K562 (cell line): Measurements from ENCODE around the gene TLCD1. TPM values are rescaled to one million over a fixed set of nuclear protein-coding genes. Genes with fewer than 3 reads are reported as not detected.

ENCODE experiments used
- ATAC-seq: fragments of 200-7000 bp; cut with Tn5 transposase; 3 replicates; pipeline ENCODE4 v1.9.1; 2020; ENCODE audit warnings: moderate library complexity
- BruUV-seq: library from RNA; stranded (reverse); fragments of 400-500 nt; replicated peaks from 2 replicates; lab custom pipeline; 2021; lab: Mats Ljungman, UMichigan
- CTCF ChIA-PET: fragments of 300-600 bp; formaldehyde crosslinking; extraction: SDS; loops from one replicate; lab custom pipeline; 2021; ENCODE audit warnings: low intra/inter-chr PET ratio; lab: Yijun Ruan, JAX
- POLR2A ChIA-PET: fragments of 300-600, 350-650 bp; sonication (Branson Sonifier 250); formaldehyde crosslinking; extraction: SDS; loops from one replicate; lab custom pipeline; 2021; ENCODE audit warnings: antibody characterized with exemption, inconsistent platforms; lab: Yijun Ruan, JAX
- DNase-seq, 4 experiments: peaks; one replicate each; pipeline versions ENCODE4 v3.0.0 to v3.0.0-alpha.2; 2011 to 2018; ENCODE audit warnings: low spot score in 3 of 4, mixed read lengths in 3 of 4; ENCODE audit errors: extremely low read depth in 1 of 4
- FAIRE-seq: peaks from 2 replicates; lab custom pipeline; 2011; peaks lifted over from hg19 to GRCh38; lab: Jason Lieb, UNC
- H2AFZ ChIP-seq: 2 replicates; pipeline ENCODE4 v1.6.0; 2011; ENCODE audit warnings: low read depth, low read length, control low read depth, inconsistent platforms
- H3K27ac ChIP-seq: fragments of 200-600 bp; 3 replicates; pipeline ENCODE4 v1.8.0; 2011; ENCODE audit warnings: low read depth, mild to moderate bottlenecking, control low read depth, inconsistent platforms, low read length, moderate library complexity, mixed read lengths; ENCODE audit errors: extremely low read depth
- H3K27me3 ChIP-seq, 2 experiments: fragments of 300-600 bp in 1 of 2; 2 replicates in 1 of 2; 3 replicates in 1 of 2; pipeline versions ENCODE4 v1.6.0 to v1.8.0; 2011; ENCODE audit warnings: inconsistent platforms in 2 of 2, low read length in 2 of 2, mild to moderate bottlenecking in 1 of 2, mixed read lengths in 1 of 2, moderate library complexity in 1 of 2; ENCODE audit not compliant: control insufficient read depth in 2 of 2, insufficient read depth in 2 of 2
- H3K36me3 ChIP-seq: fragments of 300-600 bp; 3 replicates; pipeline ENCODE4 v1.8.0; 2011; ENCODE audit warnings: mild to moderate bottlenecking, low read length, inconsistent platforms; ENCODE audit not compliant: control insufficient read depth, insufficient read depth
- H3K4me1 ChIP-seq, 2 experiments: fragments of 200-600 bp in 1 of 2; replicated peaks in 1 of 2; 2 replicates in 1 of 2; 3 replicates in 1 of 2; pipeline versions ENCODE4 v1.5.1 to v1.8.0; 2011; ENCODE audit warnings: inconsistent platforms in 2 of 2, low read length in 2 of 2, mild to moderate bottlenecking in 1 of 2, mixed read lengths in 1 of 2, moderate library complexity in 1 of 2; ENCODE audit not compliant: control insufficient read depth in 2 of 2, insufficient read depth in 2 of 2
- H3K4me2 ChIP-seq: 2 replicates; pipeline ENCODE4 v1.6.1; 2011; ENCODE audit warnings: low read length, control low read depth, inconsistent platforms, mixed read lengths; ENCODE audit not compliant: insufficient read depth
- H3K4me3 ChIP-seq: fragments of 200-600 bp; sonication (generic), shearing (Covaris generic); 2 replicates; pipeline ENCODE4 v1.5.1; 2016; ENCODE audit warnings: control low read depth, inconsistent platforms
- H3K79me2 ChIP-seq: fragments of 200-600 bp; 3 replicates; pipeline ENCODE4 v1.8.0; 2011; ENCODE audit warnings: low read length, inconsistent platforms; ENCODE audit not compliant: control insufficient read depth, insufficient read depth
- H3K9ac ChIP-seq, 2 experiments: 2 replicates each; pipeline versions ENCODE4 v1.6.0 to v1.6.1; 2011; ENCODE audit warnings: low read depth in 2 of 2, low read length in 2 of 2, control low read depth in 1 of 2, inconsistent platforms in 1 of 2, mild to moderate bottlenecking in 1 of 2, mixed read lengths in 1 of 2; ENCODE audit not compliant: insufficient read depth in 1 of 2
- H3K9me1 ChIP-seq: one replicate; pipeline ENCODE4 v1.6.0; 2011; ENCODE audit warnings: inconsistent platforms, mild to moderate bottlenecking, low read length, moderate library complexity; ENCODE audit not compliant: control insufficient read depth, insufficient read depth
- H3K9me3 ChIP-seq: replicated peaks from 2 replicates; pipeline ENCODE4 v1.5.1; 2011; ENCODE audit warnings: low read depth, low read length, inconsistent platforms; ENCODE audit not compliant: control insufficient read depth, insufficient read depth
- H4K20me1 ChIP-seq: replicated peaks from 2 replicates; pipeline ENCODE4 v1.6.1; 2011; ENCODE audit warnings: low read length, inconsistent platforms, mixed read lengths; ENCODE audit not compliant: control insufficient read depth, insufficient read depth
- NFIC ChIP-seq: fragments of 450-650 bp; IDR thresholded peaks from 2 replicates; pipeline ENCODE4 v1.6.1; 2017; ENCODE audit warnings: mild to moderate bottlenecking, inconsistent platforms
- NFRKB ChIP-seq: fragments of 450-650 bp; IDR thresholded peaks from 2 replicates; pipeline ENCODE4 v1.6.1; 2016; ENCODE audit warnings: low read depth
- NFXL1 ChIP-seq: fragments of 450-650 bp; formaldehyde crosslinking; IDR thresholded peaks from 2 replicates; pipeline ENCODE4 v1.4.0; 2021; ENCODE audit warnings: mild to moderate bottlenecking
- PHF21A ChIP-seq: fragments of 450-650 bp; IDR thresholded peaks from 2 replicates; pipeline ENCODE4 v1.6.1; 2017; ENCODE audit warnings: low read depth, borderline replicate concordance
- RFX5 ChIP-seq: IDR thresholded peaks from 2 replicates; pipeline ENCODE4 v1.6.1; 2011; ENCODE audit warnings: low read depth, mild to moderate bottlenecking, improper control_type of control experiment, low read length
- SLC30A9 ChIP-seq: fragments of 250-450 bp; sonication (Bioruptor Pico); IDR thresholded peaks from 2 replicates; pipeline ENCODE4 v1.8.0; 2022; ENCODE audit warnings: mild to moderate bottlenecking, moderate library complexity
- SMARCB1 ChIP-seq: IDR thresholded peaks from 2 replicates; pipeline ENCODE4 v1.6.1; 2011; ENCODE audit warnings: improper control_type of control experiment, low read depth; ENCODE audit not compliant: insufficient read length
- U2AF1 ChIP-seq: fragments of 200-400 bp; formaldehyde crosslinking; optimal IDR thresholded peaks from 2 replicates; pipeline ENCODE3; 2017; ENCODE audit warnings: mild to moderate bottlenecking, low read depth, low read length, moderate library complexity
- ZNF232 ChIP-seq: sonication (generic); formaldehyde crosslinking; IDR thresholded peaks from 2 replicates; pipeline ENCODE4 v1.8.0; 2022; ENCODE audit warnings: mild to moderate bottlenecking, missing genetic modification reagents
- ZNF408 ChIP-seq: fragments of 250-450 bp; sonication (Bioruptor Pico); IDR thresholded peaks from 2 replicates; pipeline ENCODE4 v1.4.0; 2020; ENCODE audit warnings: low read depth, mild to moderate bottlenecking, moderate library complexity
- WGBS: fragments of 100-300 bp; shearing (Covaris generic); methylation state at CpG from one replicate; pipeline ENCODE4 v1.1.6; 2016; ENCODE audit warnings: low coverage, mixed read lengths; ENCODE audit not compliant: insufficient coverage; ENCODE audit errors: missing lambda C conversion rate; 5-methylcytosine and 5-hydroxymethylcytosine counted together
- in situ Hi-C: fragments of 300-500 bp; cut with MboI; formaldehyde crosslinking; loops from 4 replicates; pipeline ENCODE4 v1.15.0; 2018; ENCODE audit warnings: inconsistent platforms, mixed read lengths
- intact Hi-C: fragments of 100-400 bp; cut with micrococcal nuclease; formaldehyde crosslinking; loops from 2 replicates; pipeline ENCODE4 v1.14.2; 2022
- polyA plus RNA-seq, 8 experiments: library from polyadenylated mRNA; depleted of rRNA in 4 of 8; stranded (reverse) in 5 of 8; unstranded in 3 of 8; fragments of >200 nt; fragmentation: Nextera tagmentation in 2 of 8; fragmentation: Illumina TruSeq in 1 of 8; extraction: Ambion mirVana in 2 of 8; extraction: Trizol in 1 of 8; gene quantifications; 2 replicates each; pipeline versions ENCODE4 v1.2.1 to v1.2.3, GENCODE V29; 2011 to 2014; ENCODE audit warnings: inconsistent platforms in 1 of 8, missing spikeins in 1 of 8
- total RNA-seq, 7 experiments: library from RNA; depleted of rRNA in 6 of 7; stranded (reverse); fragments of >200 nt in 6 of 7; fragmentation: Illumina TruSeq in 2 of 7; extraction: Trizol in 2 of 7; gene quantifications; 2 replicates each; pipeline versions ENCODE4 v1.2.1 to v1.2.3, GENCODE V29; 2011 to 2021; ENCODE audit warnings: low replicate concordance in 1 of 7
- TF ChIP-seq, protein P1 (sequence below), 2 experiments: fragments of 450-650 bp in 1 of 2; sonication (generic) in 1 of 2; formaldehyde crosslinking; conservative IDR thresholded peaks; 2 replicates each; pipeline versions ENCODE4 v1.4.0 to v1.8.1; 2020 to 2022; ENCODE audit warnings: mild to moderate bottlenecking in 1 of 2, missing genetic modification reagents in 1 of 2
- TF ChIP-seq, protein P2 (sequence below), 3 experiments: fragments of 200-800 bp in 1 of 3; sonication (Bioruptor generic) in 1 of 3; sonication (generic) in 1 of 3; formaldehyde crosslinking in 1 of 3; IDR thresholded peaks; 2 replicates each; pipeline versions ENCODE4 v1.6.1 to v1.8.0; 2016 to 2022; ENCODE audit warnings: mild to moderate bottlenecking in 2 of 3, missing compliant biosample characterization in 2 of 3, missing genetic modification characterization in 2 of 3, missing genetic modification reagents in 1 of 3
- TF ChIP-seq, protein P3 (sequence below): sonication (generic); formaldehyde crosslinking; IDR thresholded peaks from 2 replicates; pipeline ENCODE4 v1.8.1; 2023; ENCODE audit warnings: mild to moderate bottlenecking, missing genetic modification reagents
- TF ChIP-seq, protein P4 (sequence below): sonication (generic); formaldehyde crosslinking; IDR thresholded peaks from 2 replicates; pipeline ENCODE4 v1.8.0; 2022; ENCODE audit warnings: mild to moderate bottlenecking, low read depth, missing genetic modification reagents

Gene TLCD1
- total and polyA plus RNA-seq, 9 of the 15 experiments (the other 6 are each of a cell fraction or from before 2014, with no cell fraction given): 6.8 to 37.7 (median 21.7) TPM

DNA sequence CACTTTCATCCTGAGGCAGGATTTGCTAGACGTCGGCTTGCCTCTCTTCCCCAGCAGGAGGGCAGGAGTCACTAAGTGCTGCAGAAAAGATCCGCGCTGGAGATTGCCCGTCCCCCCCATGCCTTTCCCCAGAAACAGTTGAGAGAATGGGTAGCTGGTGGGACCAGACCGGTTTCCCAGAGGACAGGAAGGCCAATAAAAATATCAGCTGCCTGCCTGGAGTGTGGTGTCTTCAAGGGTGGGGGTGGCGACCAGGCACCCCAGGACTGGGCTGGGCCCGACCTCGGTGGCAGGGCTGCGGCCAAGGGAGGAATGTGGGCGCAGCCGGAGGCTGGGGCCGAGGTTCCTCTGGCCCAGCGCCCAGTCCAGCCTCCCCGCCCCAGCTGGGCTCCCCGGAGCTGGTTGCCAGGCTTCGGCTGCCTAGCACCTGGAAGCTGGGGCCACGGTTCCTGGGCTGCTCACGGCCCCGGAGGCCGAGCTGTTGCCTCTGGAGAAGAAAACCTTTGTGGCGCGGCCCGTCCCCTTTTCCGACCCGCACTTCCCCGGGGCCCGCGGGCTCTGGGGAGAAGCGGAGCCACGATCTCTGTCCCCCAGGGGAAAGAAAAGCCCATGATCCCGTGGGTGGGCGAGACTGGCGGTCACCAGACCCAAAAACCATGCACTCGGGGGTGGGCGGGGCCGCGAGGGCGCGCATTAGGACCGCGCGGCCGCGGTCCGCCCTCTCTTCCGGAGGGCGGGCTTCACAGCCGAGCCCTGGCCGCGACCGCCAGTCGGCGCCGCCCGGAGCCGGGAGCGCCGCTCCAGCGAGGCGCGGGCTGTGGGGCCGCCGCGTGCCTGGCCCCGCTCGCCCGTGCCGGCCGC is 17.4 kb upstream of the TLCD1 start, which contains the start of gene TRAF4:
Gene TRAF4, plus strand, starts transcription at position 769 of the 861 bp plus-strand sequence. CDS start 102 bp downstream, outside the sequence.
- BruUV-seq: TSS peak; percentile 88
- FAIRE-seq (peak; percentile 98), ATAC-seq (peak; percentile 87), DNase-seq (peak; percentile 90 to 95 (median 93))
- H3K4me2 ChIP-seq: peak within 1 kb of the TSS; percentile 94
- peaks cover 52% of the 10 kb centered on the region for H3K79me2 ChIP-seq
- 3% methylated on average over 43 of the region's 70 CpGs for WGBS
- no peaks in the 10 kb centered on the region for H3K27me3 ChIP-seq
- peaks cover 38% of the 10 kb centered on the region; the same call in 2 of the 3 replicates for H3K36me3 ChIP-seq
- peak within 1 kb of the TSS; percentile 93 to 99 for H3K9ac ChIP-seq
- in situ Hi-C loops (no loop called here), intact Hi-C loops (loop anchor here (1.0 to 5.0 kb wide), 2 partner anchors 16 to 96 kb away; partner anchors contain the start of gene BLTP2)
- CTCF ChIA-PET: interaction anchor here (0.8 to 1.9 kb wide), 3 partner anchors 13 to 17 kb away, joined by 4 to 14 read pairs (median 8); partner anchors contain the start of genes NEK8 and TLCD1
- peak within 1 kb of the TSS; percentile 87 for H3K4me3 ChIP-seq
- no peaks in the 10 kb centered on the region for H3K9me1 ChIP-seq
- POLR2A ChIA-PET: interaction anchor here (0.9 to 17.4 kb wide), 5 partner anchors 10 to 97 kb away, joined by 3 to 367 read pairs (median 7); partner anchors contain the start of genes NEK8, PROCA1, RPL23A and SDF2
- peaks cover 43 to 81% of the 10 kb centered on the region in 2 experiments for H3K4me1 ChIP-seq
- H4K20me1 ChIP-seq: peaks cover 27% of the 10 kb centered on the region
- peak within 1 kb of the TSS; percentile 74 for H2AFZ ChIP-seq
- no peaks in the 10 kb centered on the region for H3K9me3 ChIP-seq
- peak within 1 kb of the TSS; percentile 96 for H3K27ac ChIP-seq
- TF ChIP-seq, protein P1, sequence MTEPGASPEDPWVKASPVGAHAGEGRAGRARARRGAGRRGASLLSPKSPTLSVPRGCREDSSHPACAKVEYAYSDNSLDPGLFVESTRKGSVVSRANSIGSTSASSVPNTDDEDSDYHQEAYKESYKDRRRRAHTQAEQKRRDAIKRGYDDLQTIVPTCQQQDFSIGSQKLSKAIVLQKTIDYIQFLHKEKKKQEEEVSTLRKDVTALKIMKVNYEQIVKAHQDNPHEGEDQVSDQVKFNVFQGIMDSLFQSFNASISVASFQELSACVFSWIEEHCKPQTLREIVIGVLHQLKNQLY (CRISPR knock-in tag; conservative IDR thresholded peaks at IDR 0.05): no peak
- no peak for TF ChIP-seq NFXL1 (CRISPR knock-in tag)
- peak; percentile 31 for TF ChIP-seq U2AF1
- TF ChIP-seq SMARCB1: no peak
- no peak for TF ChIP-seq RFX5
- no peak for TF ChIP-seq ZNF232 (CRISPR knock-in tag)
- TF ChIP-seq, protein P2, sequence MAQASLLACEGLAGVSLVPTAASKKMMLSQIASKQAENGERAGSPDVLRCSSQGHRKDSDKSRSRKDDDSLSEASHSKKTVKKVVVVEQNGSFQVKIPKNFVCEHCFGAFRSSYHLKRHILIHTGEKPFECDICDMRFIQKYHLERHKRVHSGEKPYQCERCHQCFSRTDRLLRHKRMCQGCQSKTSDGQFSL (CRISPR knock-in tag; IDR thresholded peaks at IDR 0.05): peak; percentile 89
- TF ChIP-seq, protein P2 (tag; IDR thresholded peaks at IDR 0.05): peak in 1 of 2 experiments; percentile 81; a peak in 2 of 4 replicates
- no peak for TF ChIP-seq SLC30A9 (CRISPR knock-in tag)
- TF ChIP-seq, protein P3, sequence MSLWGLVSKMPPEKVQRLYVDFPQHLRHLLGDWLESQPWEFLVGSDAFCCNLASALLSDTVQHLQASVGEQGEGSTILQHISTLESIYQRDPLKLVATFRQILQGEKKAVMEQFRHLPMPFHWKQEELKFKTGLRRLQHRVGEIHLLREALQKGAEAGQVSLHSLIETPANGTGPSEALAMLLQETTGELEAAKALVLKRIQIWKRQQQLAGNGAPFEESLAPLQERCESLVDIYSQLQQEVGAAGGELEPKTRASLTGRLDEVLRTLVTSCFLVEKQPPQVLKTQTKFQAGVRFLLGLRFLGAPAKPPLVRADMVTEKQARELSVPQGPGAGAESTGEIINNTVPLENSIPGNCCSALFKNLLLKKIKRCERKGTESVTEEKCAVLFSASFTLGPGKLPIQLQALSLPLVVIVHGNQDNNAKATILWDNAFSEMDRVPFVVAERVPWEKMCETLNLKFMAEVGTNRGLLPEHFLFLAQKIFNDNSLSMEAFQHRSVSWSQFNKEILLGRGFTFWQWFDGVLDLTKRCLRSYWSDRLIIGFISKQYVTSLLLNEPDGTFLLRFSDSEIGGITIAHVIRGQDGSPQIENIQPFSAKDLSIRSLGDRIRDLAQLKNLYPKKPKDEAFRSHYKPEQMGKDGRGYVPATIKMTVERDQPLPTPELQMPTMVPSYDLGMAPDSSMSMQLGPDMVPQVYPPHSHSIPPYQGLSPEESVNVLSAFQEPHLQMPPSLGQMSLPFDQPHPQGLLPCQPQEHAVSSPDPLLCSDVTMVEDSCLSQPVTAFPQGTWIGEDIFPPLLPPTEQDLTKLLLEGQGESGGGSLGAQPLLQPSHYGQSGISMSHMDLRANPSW: peak; percentile 92; the same call in 1 of the 2 replicates
- TF ChIP-seq PHF21A: no peak
- TF ChIP-seq NFRKB: no peak; the same call in 1 of the 2 replicates
- TF ChIP-seq ZNF408 (CRISPR knock-in tag): no peak
- TF ChIP-seq, protein P4, sequence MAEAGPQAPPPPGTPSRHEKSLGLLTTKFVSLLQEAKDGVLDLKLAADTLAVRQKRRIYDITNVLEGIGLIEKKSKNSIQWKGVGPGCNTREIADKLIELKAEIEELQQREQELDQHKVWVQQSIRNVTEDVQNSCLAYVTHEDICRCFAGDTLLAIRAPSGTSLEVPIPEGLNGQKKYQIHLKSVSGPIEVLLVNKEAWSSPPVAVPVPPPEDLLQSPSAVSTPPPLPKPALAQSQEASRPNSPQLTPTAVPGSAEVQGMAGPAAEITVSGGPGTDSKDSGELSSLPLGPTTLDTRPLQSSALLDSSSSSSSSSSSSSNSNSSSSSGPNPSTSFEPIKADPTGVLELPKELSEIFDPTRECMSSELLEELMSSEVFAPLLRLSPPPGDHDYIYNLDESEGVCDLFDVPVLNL (CRISPR knock-in tag): no peak
- peak; percentile 88 for TF ChIP-seq NFIC
